ENCODE results near the gene TREM1. TPM values are rescaled to one million over a fixed set of nuclear protein-coding genes. Genes with fewer than 3 reads are reported as not detected.
A peak's percentile ranks its signal among the peaks of the same experiment; 100 is the strongest.

Gene TREM1
- 0.54 TPM for total RNA-seq

DNA sequence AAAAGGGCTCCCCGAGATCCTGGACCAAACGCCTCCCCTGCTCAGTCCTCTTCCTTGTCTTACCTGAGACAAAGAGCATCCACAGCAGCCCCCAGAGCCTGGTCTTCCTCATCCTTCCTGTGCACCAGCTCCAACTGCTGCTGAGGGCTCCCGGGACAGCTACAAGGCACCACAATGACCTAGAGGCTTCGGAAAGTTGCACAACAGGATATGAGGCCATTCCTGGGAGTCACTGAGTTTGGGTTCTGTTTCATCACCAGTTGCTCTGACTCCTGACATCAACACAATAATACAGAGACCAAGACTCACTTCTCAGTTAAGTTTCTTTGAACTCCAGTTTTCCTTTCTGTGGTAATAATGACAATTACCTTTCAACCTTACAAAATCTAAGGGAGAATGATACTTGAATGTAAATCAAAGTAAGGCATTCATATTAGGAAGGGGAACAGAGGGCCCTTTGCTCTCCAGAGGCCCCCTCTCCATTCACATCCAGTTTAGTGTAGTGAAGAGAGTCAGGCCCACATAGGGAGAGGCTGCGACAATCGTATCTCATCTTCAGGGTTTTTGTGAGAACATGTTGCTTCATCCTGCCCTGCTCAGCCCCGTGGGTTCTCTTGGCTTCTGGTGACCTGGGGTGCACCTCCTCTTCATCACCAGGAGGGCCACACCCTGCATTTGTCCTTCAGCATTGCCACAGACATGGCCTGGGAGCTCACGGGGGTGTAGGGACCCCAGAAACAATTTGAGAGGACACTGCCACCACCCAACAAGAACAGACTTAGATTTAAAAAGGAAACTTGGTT, at the start of gene TREM1:
Gene TREM1, minus strand, starts transcription at position 139 of the 803 bp plus-strand sequence. Its CDS starts 27 bp downstream, at position 112.
- DNase-seq (ENCODE audit: low read depth in 2 of 3, low spot score in 2 of 3) = peak in 1 of 3 donors; percentile 34

DNA sequence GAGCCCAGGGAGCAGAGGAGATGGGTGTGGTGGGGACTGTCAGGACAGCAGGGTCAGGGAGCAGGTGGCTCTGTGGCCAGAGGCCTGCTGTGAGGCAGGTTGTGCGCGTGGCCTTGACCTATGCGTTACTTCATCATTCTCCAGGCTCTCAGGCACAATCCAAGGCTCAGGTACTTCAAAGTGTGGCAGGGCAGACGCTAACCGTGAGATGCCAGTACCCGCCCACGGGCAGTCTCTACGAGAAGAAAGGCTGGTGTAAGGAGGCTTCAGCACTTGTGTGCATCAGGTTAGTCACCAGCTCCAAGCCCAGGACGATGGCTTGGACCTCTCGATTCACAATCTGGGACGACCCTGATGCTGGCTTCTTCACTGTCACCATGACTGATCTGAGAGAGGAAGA, 49.5 kb upstream of the TREM1 start:
- no peak for DNase-seq (ENCODE audit: low read depth in 2 of 3, low spot score in 2 of 3)

GRCh38 chr6:41335296-41335695, 48.8 kb upstream of the TREM1 start, which contains the start of gene NCR2:
NCR2 (plus strand) TSS chr6:41335608; CDS start chr6:41335877, 269 bp downstream.
- DNase-seq (ENCODE audit: low read depth in 2 of 3, low spot score in 2 of 3) = no peak

- peak in 1 of 3 donors; percentile 16 for DNase-seq (ENCODE audit: low read depth in 2 of 3, low spot score in 2 of 3)
Observed at GRCh38 chr6:41334482-41335040, 48.1 kb upstream of the TREM1 start.

DNA sequence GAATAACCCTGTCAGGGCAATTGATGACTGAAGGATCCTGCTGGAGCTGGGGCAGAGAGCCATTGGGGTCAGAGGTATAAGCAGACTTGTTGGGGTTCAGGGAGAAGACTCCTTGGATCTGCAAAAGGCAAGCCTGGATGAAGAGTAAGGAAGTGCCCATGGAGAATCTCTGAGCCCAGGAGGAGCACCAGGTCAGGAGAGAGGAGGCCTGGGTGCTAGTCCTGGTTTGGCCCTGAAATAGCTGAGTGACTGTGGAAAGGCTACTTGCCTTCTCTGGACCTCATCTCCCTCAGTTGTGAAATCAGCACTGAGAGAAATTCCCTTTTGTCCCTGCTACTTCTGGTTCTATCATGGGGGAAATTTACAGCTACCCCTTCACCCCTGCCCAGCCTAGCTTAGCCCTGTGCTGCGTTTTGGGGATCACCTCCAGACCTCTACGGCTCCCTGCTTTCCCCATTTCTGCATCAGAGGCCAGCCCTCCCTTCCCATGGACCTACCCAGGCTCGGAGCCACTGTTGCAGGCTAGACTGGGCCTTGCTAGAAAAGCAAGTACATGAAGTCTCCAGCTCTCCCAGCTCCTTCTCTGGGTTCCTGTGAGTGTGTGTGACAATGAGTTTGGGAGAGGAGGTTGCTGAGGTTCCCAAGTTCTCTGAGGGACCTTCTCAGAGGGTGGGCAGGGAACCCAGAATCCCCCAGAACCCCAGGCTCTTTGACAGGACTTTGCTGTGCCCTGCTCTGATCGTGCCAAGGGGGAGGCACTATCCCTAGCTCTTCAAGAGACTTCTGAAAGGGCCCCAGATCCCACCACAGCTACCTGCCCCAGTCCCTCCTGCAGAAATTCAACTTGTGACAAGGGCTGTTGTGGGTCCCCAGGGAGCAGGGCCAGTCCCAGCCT, 46.6 kb upstream of the TREM1 start:
- DNase-seq (ENCODE audit: low read depth in 2 of 3, low spot score in 2 of 3) = no peak

DNA sequence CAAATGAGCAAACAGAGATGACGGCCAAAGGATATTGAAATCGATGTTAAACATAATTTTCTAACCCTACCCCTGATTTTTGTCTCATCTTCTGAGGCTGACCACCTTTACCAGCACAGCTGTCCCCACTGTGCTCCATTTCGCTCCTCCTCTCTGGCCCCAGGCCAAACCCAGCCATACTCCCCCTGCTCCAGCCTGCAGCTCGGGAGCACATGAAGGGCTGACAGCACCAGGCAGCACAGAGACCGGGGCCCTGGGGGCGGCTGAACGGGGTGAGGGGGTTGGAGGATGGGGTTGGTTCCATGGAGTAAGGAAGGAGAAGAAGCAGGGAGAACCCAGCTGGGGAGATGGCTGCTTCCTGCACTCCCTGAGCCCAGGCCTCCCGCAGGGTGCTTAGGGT, 45.8 kb upstream of the TREM1 start:
- DNase-seq (ENCODE audit: low read depth in 2 of 3, low spot score in 2 of 3) = no peak

DNA sequence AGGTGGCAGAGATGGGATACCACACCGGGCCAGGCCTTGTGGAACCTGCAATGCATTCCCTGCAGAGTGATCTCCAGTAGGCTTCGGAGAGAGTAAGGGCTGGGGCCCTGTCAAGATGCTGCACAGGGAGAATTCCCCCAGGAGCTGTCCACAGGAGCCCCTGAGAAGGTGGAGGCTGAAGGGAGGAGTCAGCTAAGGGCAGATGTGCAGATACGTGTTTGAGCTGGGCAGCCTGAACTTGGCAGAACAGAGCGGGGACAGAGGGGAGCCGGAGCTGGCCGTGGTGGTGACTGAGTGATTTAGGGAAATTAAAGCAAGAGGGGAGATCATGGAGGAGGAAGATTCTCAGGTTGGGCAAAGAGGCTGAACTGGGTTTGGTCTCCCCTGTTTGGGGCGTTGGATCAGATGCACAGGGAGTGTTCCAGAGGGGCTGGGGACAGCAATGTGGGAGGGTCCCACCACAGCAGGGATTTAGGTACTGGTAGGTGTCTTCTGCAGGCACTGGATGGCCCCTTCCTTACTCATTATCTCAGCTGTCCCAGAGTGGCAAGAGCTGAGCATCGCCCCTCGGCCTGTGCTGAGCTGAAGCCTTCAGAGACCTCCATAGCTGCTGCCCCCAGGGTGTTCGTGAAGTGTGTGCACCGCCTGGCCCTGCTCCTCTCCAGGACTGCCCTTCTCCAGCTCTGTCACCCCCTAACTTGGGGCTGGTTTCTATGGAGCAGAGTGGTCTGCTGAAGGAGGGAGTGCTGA, 45.1 kb upstream of the TREM1 start:
- DNase-seq (ENCODE audit: low read depth in 2 of 3, low spot score in 2 of 3) = no peak

DNA sequence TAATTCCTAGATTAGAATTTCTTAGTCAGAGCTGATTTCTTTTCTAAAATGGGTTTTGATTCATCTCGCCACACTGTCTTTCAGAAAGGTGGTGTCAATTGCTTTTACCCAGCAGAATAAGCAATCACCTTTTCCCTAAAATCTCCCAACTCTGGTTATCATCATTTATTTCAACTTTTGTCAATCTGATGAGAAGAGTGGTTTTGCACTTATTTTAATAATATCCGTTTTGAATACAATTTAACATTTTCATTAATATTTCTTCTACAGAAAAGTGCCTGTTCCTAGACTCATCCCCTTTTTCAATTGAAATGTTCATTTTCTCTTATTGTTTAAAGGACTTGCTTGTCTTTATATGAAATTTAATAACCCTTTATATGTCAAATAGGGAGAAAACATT, 40.7 kb upstream of the TREM1 start:
- no peak for DNase-seq (ENCODE audit: low read depth in 2 of 3, low spot score in 2 of 3)

- DNase-seq (ENCODE audit: low read depth in 2 of 3, low spot score in 2 of 3) = no peak
Observed at GRCh38 chr6:41326092-41326491, 39.6 kb upstream of the TREM1 start.

GRCh38 chr6:41325446-41326066, 39.1 kb upstream of the TREM1 start:
- DNase-seq (ENCODE audit: low read depth in 2 of 3, low spot score in 2 of 3) = peak in 2 of 3 donors; percentile 20 to 29

- DNase-seq (ENCODE audit: low read depth in 2 of 3, low spot score in 2 of 3) = no peak
Observed at GRCh38 chr6:41321183-41321582, 34.7 kb upstream of the TREM1 start.

GRCh38 chr6:41318654-41319565, 32.4 kb upstream of the TREM1 start:
- DNase-seq (ENCODE audit: low read depth in 2 of 3, low spot score in 2 of 3) = peak; percentile 70 to 83 (median 81)

DNA sequence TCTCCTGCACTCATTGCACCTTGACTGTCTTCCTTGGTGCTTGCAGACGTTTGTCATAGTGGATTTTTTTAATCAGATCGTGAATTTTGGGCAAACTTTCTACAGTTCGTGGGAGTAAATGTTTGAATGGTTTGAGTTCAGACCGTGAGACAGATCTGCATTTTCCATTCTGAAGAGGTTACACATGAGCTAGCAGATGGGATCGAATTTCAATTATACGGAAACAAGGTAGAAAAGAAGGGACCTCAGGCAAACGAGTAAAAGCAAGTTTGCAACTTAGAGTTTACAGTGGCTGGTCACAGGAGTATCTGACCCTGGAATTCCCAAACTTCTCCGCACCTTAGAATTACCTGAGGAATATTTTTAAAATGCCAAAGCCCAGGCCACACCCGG, 31.8 kb upstream of the TREM1 start:
- no peak for DNase-seq (ENCODE audit: low read depth in 2 of 3, low spot score in 2 of 3)

DNA sequence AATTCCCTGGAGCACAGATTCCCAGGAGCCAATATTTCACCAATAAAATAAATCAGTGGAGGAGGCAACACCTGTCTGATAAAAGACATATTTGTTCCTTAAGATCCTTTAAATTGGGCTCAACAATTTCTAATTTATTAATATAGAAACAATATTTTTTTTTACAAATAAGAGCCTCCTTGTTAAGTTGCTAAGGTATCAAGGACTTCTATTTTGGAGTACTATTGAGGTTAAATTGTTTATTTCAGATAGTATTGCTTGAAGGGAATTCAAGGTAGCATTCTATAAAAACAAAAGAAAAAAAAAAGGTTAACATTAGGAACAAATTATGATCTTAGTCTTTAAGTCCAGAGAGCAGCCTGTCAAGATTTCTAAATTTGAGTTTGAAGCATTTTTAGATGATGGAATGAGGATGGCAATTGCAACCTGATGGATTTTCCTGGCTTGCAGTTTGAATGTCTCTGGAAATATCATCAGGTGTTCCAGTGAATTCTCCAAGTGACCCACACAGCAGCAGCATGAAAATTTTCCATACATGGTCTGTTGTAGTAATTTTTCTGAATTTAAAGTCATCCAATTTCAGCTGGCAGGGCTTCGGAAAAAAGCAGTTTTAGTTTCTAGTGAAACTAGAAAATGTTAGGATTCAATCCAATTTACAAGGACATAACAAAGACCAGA, 29.6 kb upstream of the TREM1 start:
- DNase-seq (ENCODE audit: low read depth in 2 of 3, low spot score in 2 of 3) = no peak

DNA sequence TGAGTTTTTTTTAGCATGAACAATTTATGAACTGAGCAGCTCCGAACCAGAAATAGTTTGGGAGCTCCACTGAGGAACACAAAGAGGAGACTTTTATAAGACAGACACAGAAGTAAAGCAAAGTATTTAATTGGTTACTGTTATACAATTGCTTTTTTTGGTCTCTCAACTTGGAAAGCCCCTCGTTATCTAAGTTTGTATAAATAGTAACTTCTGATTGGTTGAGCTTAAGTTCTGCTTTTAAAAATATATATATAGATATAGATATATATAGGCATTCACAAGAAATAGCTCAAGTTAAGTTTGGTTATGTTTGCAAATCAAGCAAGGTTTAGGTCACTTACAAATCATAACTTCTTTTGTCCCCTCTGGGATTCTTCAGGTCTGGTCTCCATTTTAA, 28.7 kb upstream of the TREM1 start:
- DNase-seq (ENCODE audit: low read depth in 2 of 3, low spot score in 2 of 3) = no peak

DNA sequence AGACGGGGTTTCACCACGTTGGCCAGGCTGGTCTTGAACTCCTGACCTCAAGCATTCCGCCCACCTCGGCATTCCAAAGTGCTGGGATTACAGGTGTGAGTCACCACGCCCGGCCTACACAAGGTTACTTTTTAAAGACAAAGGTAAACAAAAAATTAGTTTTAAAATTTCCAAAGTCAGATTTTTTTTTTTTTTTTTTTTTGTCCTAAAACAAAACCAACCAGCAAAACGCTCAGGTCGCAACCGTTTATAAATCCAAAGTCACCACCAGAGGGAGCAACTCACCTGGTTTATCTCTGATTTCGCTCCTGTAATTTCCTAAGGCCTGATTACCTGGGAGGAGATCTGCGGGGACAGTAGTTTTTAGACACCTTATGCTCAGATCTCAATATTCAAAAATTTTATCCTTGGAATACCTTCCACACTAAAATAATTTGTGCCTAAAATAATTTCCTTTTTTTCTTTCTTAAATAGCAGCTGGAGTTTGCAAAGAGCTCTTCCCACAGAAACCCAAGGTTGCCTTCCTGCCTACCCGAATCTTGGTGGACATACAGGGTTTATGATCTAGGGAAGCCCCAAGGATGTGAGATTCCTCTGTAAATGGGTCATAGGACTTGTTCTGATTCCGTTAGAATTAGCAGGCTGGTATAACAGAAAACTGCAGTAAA, 19.8 kb upstream of the TREM1 start:
- peak; percentile 34 to 63 (median 48) for DNase-seq (ENCODE audit: low read depth in 2 of 3, low spot score in 2 of 3)

DNA sequence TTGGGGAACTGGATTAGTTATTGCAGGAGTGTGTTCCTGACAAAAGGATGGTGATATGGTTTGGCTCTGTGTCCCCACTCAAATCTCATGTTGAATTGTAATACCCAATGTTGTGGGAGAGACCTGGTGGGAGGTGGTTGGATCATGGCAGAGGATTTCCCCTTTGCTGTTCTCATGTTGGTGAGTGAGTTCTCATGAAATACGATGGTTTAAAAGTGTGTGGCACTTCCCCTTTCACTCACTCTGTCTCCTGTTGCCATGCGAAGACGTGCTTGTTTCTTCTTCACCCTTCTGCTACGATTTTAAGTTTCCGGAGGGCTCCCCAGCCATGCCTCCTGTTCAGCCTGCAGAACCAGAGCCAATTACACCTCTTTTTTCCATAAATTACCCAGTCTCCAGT, 16.2 kb upstream of the TREM1 start:
- peak in 2 of 3 donors; percentile 24 to 50 for DNase-seq (ENCODE audit: low read depth in 2 of 3, low spot score in 2 of 3)

Data from hematopoietic multipotent progenitor cell (in vitro differentiated cells).